ENCODE results near the gene NHSL1. TPM values are rescaled to one million over a fixed set of nuclear protein-coding genes. Genes with fewer than 3 reads are reported as not detected.

The NHSL1 gene
- total RNA-seq, 6 experiments from 2014 or later = 19.8 to 54.2 (median 28.5) TPM

DNA sequence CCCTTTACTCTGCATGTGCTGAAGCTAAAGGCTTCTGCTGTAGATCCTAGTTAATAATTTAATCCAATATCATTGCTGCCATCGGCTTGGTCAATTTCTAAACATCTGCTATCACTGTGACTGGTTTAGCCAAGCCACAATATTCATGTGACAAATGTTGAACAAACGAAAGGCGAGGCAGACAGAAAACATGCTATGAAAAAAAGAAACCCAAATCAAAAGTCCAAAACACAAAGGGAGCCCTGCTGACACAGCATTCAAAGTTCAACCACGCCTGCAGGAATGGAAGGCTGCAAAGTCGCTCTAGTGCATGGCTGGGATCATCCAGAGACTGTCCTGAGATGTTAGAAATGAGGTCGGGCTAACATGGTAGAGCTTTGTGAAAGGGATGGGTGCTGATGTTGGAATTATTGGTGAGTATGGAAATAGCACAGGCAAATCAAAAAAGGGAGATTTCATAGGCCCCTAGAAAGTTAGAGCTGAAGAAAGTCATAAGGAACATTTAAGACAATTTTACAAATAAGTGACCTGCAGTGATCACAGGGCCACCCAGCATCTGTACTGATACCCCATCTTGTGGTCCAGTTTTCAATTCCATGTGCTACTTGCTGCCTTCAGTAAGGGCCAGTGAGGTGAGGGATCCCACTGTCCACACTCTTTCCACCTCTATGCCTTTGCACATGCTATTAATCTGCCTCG lies 8.8 kb upstream of the NHSL1 start:
- intact Hi-C loops (cut with DNase I) = loop anchor here in 1 of 2 donors (5.0 kb wide), 1 partner anchor 81 kb away; no protein-coding TSS in a partner anchor
- Histone ChIP-seq H3K9me3 (no peaks in the 10 kb centered on the region), H3K4me1 (peaks cover 0 to 55% (median 25%) of the 10 kb centered on the region in 4 donors), H3K4me3 (no peak overlapping the region), H3K27me3 (no peaks in the 10 kb centered on the region), H3K36me3 (no peaks in the 10 kb centered on the region), H3K27ac (peak overlapping the region in 2 of 3 donors; percentile 79 to 90)
- ATAC-seq (peak; percentile 68 to 78 (median 73)), DNase-seq (peak in 1 of 3 donors; percentile 83)
- TF ChIP-seq, protein P1, sequence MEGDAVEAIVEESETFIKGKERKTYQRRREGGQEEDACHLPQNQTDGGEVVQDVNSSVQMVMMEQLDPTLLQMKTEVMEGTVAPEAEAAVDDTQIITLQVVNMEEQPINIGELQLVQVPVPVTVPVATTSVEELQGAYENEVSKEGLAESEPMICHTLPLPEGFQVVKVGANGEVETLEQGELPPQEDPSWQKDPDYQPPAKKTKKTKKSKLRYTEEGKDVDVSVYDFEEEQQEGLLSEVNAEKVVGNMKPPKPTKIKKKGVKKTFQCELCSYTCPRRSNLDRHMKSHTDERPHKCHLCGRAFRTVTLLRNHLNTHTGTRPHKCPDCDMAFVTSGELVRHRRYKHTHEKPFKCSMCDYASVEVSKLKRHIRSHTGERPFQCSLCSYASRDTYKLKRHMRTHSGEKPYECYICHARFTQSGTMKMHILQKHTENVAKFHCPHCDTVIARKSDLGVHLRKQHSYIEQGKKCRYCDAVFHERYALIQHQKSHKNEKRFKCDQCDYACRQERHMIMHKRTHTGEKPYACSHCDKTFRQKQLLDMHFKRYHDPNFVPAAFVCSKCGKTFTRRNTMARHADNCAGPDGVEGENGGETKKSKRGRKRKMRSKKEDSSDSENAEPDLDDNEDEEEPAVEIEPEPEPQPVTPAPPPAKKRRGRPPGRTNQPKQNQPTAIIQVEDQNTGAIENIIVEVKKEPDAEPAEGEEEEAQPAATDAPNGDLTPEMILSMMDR (IDR thresholded peaks at IDR 0.05) = no peak
- TF ChIP-seq POLR2A (IDR thresholded peaks at IDR 0.05) = peak; percentile 22
- WGBS (ENCODE audit: insufficient coverage, low coverage, low lambda C conversion rate, missing lambda C conversion rate) = 16% methylated on average over 7 of the region's 7 CpGs

DNA sequence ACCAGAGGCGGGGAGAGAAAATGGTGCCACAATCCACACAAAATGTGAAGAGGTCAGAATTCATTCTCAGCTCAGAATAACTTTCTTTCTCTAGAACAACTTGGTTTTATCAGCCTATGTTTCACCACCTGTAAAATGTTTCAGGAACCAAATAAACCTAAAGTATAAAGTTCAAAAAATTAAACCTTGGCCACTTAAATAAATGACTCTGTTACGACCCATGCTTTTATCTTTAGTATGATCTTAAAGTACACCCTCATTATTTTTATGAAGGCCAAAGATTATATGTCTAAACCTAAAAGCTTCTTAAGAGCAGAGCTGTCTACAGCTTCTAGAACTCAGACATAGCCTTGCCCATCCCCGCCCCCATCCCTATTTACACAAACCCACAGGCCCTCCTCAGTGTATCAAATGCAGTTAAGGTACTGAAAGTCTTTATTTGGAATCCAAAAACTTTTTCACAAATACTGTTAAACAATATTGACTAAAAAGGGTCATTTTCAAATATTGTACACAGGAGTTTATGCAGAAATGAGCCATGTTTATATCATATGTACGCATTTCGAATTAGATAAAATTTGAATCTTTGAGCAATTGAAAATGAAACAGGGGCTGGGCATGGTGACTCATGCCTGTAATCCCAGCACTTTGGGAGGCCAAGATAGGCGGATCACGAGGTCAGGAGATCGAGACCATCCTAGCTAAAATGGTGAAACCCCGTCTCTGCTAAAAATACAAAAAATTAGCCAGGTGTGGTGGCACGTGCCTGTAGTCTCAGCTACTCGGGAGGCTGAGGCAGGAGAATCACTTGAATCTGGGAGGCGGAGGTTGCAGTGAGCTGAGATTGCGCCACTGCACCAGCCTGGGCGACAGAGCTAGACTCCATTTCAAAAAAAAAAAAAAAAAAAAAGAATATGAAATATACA lies 5.7 kb upstream of the NHSL1 start:
- Histone ChIP-seq H3K4me1 (peaks cover 0 to 76% (median 35%) of the 10 kb centered on the region in 4 donors), H3K27me3 (no peaks in the 10 kb centered on the region), H3K9me3 (no peaks in the 10 kb centered on the region), H3K27ac (peak overlapping the region; percentile 25 to 90 (median 86)), H3K4me3 (peak overlapping the region in 1 of 3 donors; percentile 13), H3K36me3 (no peaks in the 10 kb centered on the region)
- intact Hi-C loops (cut with DNase I) = loop anchor here in 1 of 2 donors (5.0 kb wide), 1 partner anchor 78 kb away; no protein-coding TSS in a partner anchor
- whole genome bisulfite sequencing (ENCODE audit: insufficient coverage, low coverage, low lambda C conversion rate, missing lambda C conversion rate) = 78% methylated on average over 14 of the region's 14 CpGs
- no peak for TF ChIP-seq POLR2A (IDR thresholded peaks at IDR 0.05)
- TF ChIP-seq, protein P1 (IDR thresholded peaks at IDR 0.05) = no peak
- ATAC-seq = peak in 2 of 4 donors; percentile 5 to 9
- no peak for DNase-seq

DNA sequence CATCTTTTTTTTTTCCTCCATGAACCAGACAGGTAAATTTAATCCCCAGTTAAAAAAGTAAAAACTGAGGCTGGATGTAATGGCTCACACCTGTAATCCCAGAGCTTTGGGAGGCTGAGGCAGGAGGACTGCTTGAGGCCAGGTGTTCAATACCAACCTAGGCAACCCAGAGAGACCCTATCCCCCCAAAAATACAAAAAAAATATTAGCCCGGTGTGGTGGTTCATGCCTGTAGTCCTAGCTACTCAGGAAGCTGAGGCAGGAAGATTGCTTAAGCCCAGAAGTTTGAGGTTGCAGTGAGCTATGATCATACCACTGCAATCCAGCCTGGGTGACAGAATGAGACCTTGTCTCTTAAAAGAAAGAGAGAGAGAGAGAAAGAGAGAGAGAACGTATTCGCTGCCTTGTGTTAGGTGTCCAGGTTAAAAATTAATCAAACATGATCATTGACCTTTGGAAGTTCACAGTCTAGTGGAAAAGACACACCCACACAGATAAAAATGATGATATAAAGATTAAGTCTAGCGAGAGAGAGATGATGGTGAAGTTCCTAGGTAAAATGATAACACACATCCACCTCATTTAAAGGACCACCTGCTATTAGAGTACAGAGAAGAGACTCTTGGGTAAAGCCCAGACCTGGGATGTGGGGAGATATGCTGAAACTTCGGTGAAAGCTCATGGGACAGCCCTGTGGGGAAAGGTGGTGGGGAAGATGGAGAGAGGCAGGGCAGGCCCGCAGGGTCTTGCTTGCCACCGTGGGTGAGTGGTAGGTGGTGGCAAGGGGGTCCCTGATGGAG lies 4.8 kb upstream of the NHSL1 start:
- intact Hi-C loops (cut with DNase I) = no loop called here
- ATAC-seq = peak; percentile 55 to 73 (median 64)

More for the DNA sequence above, 4.8 kb upstream of the NHSL1 start:
- Histone ChIP-seq H3K27ac (peak overlapping the region; percentile 36 to 90 (median 86)), H3K9me3 (no peaks in the 10 kb centered on the region), H3K4me3 (peak overlapping the region in 2 of 3 donors; percentile 4 to 13), H3K4me1 (peaks cover 0 to 78% (median 33%) of the 10 kb centered on the region in 4 donors), H3K27me3 (no peaks in the 10 kb centered on the region), H3K36me3 (no peaks in the 10 kb centered on the region)
- peak in 1 of 3 donors; percentile 65 for DNase-seq
- 21% methylated on average over 7 of the region's 7 CpGs for WGBS (ENCODE audit: insufficient coverage, low coverage, low lambda C conversion rate, missing lambda C conversion rate)
- TF ChIP-seq POLR2A (IDR thresholded peaks at IDR 0.05) = no peak
- TF ChIP-seq, protein P1 (IDR thresholded peaks at IDR 0.05) = no peak

Measured in right lobe of liver (tissue), 6 donors.